Immature natural killer cell (primary cell): ENCODE measurements around the gene NADK. TPM values are rescaled to one million over a fixed set of nuclear protein-coding genes. Genes with fewer than 3 reads are reported as not detected.

Experiments
- DNase-seq, 3 donors: peaks; one replicate each; pipeline ENCODE4 v3.0.0; 2022; ENCODE audit warnings: mixed read lengths in 1 of 3
- H3K27ac Mint-ChIP-seq, 6 donors: one replicate each; pipeline ENCODE4 v1.8.0; 2020; ENCODE audit warnings: mixed read lengths in 6 of 6, mild to moderate bottlenecking in 5 of 6, inconsistent platforms in 4 of 6, moderate library complexity in 3 of 6
- H3K27me3 Mint-ChIP-seq, 3 donors: one replicate each; pipeline ENCODE4 v1.8.0; 2020 to 2021; ENCODE audit warnings: low read depth in 3 of 3, mild to moderate bottlenecking in 3 of 3, mixed read lengths in 3 of 3, moderate library complexity in 3 of 3, inconsistent platforms in 1 of 3
- H3K36me3 Mint-ChIP-seq, 3 donors: one replicate each; pipeline ENCODE4 v1.8.0; 2020; ENCODE audit warnings: mixed read lengths in 3 of 3, inconsistent platforms in 2 of 3, mild to moderate bottlenecking in 2 of 3
- H3K4me1 Mint-ChIP-seq, 2 donors: one replicate each; pipeline ENCODE4 v1.8.0; 2020; ENCODE audit warnings: inconsistent platforms in 2 of 2, mild to moderate bottlenecking in 2 of 2, mixed read lengths in 2 of 2, moderate library complexity in 1 of 2
- H3K4me3 Mint-ChIP-seq, 5 donors: one replicate each; pipeline ENCODE4 v1.8.0; 2020; ENCODE audit warnings: mild to moderate bottlenecking in 5 of 5, mixed read lengths in 5 of 5, inconsistent platforms in 3 of 5, moderate library complexity in 3 of 5
- H3K9me3 Mint-ChIP-seq, 6 donors: one replicate each; pipeline ENCODE4 v1.8.0; 2020; ENCODE audit warnings: mild to moderate bottlenecking in 6 of 6, mixed read lengths in 6 of 6, inconsistent platforms in 4 of 6, moderate library complexity in 3 of 6
- polyA plus RNA-seq, 3 donors: library from polyadenylated mRNA; unstranded; fragments of 300-500 nt; fragmentation: Illumina TruSeq; gene quantifications; one replicate each; pipeline ENCODE4 v1.2.3, GENCODE V29; 2021

NADK gene
- polyA plus RNA-seq, 3 donors from 2014 or later, result 30.9 to 53.3 (median 37.3) TPM

DNA sequence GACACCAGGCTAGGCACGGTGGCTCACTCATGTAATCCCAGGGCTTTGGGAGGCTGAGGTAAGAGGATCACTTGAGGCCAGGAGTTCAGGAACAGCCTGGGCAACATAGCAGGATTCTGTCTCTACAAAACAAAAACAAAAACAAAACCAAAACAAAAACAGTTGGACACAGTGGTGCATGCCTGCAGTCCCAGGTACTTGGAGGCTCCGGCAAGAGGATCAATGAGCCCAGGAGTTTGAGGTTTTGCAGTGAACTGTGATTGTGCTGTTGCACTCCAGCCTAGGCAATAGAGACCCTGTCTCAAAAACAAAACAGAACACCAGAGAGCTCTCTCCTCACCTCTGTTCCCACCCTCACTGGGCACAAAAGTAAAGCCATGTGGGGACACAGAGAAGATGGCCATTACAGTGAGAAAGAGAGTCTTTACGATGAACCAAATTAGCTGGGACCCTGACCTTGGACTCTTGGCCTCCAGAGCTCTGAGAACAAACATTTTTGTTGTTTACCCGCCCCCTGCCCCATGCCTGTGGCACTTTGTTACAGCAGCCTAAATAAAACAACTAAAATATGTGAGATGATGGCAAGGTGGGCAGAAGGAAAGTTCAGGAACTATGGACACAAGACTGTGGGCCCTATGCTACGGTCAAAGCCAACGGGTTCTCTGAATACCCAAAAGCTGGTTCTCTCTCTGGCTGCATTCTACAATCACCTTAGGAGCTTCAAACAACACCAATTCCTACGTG, 9.8 kb downstream of the NADK start:
- Mint-ChIP-seq H3K4me1 (peaks cover 12 to 16% of the 10 kb centered on the region in 2 donors), H3K9me3 (no peaks in the 10 kb centered on the region), H3K27me3 (no peaks in the 10 kb centered on the region), H3K4me3 (no peak overlapping the region), H3K27ac (peak overlapping the region in 3 of 6 donors; percentile 4 to 76 (median 51)), H3K36me3 (peaks cover 11 to 20% (median 17%) of the 10 kb centered on the region in 3 donors)
- DNase-seq, result no peak

DNA sequence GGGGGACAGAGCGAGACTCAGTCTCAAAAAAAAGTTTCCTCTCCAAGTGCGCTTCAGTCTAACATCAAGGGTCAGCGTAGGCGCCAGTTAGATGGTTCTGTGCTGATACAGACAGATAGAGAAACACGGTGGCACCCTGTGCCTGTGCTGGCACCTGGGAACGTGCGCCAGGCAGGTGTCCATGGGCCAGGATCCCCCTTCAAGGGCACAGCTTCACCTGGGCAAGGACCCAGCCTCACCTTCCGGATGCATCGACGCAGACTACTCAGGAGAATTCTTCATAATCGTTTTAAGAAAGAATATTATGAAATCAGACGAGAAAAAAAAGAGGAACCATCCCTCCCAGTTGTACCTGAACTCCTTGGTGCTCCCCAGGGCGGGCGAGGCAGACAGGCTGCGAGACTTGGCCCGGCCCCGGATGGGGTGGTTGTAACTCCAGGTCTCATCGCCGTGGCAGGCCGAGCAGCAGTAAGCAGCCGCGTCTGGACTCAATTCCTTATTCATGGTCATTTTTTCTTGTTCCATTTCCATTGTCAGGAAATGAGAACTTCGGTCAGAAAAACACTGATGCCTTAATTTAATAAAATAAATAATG, 13.3 kb downstream of the NADK start:
- Mint-ChIP-seq H3K36me3 (peaks cover 7 to 13% (median 10%) of the 10 kb centered on the region in 3 donors), H3K4me1 (peaks cover 9 to 11% of the 10 kb centered on the region in 2 donors), H3K4me3 (no peak overlapping the region), H3K9me3 (no peaks in the 10 kb centered on the region), H3K27me3 (no peaks in the 10 kb centered on the region), H3K27ac (no peak overlapping the region)
- DNase-seq, result no peak

DNA sequence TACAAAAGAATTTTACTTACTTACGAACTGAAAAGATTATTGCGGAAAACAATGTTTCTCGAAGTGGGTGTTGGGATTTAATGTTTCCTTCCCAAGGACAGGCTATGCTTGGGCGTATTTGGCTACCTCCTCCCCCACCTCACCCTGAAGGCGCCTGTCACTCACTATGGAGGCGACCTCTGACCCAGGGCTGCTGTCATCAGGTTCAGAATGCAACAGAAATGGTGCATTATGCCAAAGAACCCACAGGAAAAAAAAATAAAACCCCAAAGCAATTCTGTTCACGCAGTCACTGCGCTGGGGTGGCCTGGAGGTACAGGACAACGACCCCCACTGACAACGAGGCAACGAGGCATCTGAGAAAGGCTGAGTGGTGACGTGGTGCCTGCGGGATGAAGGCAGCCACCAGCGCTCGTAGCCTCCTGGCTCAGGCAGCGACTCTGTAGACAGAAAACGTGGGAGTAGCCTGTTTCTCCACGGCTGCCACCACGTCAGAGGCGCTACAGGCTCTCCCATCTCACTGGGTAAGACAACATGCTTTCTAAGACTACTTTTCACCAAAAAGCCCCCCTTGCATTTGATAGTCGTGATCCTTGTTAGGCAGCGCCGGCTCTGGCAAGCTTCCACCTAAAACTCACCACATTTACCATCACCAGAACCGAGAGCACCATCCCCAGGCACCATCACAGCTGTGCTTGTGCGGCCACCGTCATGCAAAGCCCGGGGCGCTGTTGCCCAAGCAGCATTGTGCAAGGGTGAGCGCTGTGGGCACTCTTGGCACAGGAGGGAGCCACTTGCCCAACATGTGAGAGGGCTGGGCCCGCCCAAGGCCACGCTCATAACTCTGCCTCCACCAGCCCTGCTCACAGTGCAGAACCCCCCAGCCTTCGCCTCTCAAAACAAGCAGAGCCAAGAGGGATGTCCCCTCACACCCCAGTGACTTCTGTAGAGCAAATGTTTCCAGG, 14.3 kb downstream of the NADK start:
- peaks cover 6 to 12% (median 8%) of the 10 kb centered on the region in 3 donors for H3K36me3 Mint-ChIP-seq
- no peak for DNase-seq
- peaks cover 0 to 2% (median 0%) of the 10 kb centered on the region in 3 donors for H3K27me3 Mint-ChIP-seq
- H3K4me3 Mint-ChIP-seq, result no peak overlapping the region
- H3K27ac Mint-ChIP-seq, result peak overlapping the region in 1 of 6 donors; percentile 29
- H3K9me3 Mint-ChIP-seq, result no peaks in the 10 kb centered on the region
- H3K4me1 Mint-ChIP-seq, result peaks cover 15 to 19% of the 10 kb centered on the region in 2 donors

DNA sequence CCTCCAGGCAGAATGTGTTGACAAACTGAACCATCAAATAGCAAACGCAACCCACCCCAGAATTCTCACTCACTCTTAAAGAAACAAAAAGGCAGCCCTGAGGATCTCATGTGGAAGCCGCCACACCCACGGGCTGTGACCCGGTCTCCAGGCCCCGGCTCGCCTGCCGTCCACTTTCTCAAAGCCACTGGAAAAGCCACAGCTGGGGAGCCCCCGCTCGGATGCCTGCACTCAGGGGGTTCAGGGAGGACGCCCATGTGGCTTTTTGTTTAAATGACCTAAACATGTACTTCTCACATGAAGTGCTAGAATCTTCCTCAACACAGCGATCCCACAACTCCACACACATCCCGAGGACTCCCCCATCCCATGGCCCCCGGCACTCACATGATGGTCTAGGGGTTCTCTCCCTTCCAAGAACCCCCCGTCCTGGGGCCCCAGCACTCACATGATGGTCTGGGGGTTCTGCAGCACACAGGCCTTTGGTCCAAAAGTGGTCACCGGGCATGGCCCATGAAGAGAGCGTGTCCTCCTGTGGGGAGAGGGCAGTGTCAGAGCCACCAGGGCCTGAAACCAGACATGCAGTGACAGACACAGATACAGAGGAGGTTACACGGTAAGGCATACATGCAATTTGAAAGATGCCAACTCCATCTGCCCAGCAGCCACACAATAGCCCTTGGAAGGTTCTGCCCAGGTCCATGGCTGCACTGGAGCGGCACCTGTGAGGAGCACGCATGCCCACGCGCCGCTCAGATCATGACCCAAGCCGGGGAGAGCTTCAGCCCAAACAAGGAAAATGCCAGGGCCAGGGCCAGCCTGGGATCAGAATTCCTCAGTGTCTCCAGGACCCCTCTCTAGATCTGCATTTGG, 16.5 kb downstream of the NADK start:
- Mint-ChIP-seq H3K4me1 (peaks cover 20 to 30% of the 10 kb centered on the region in 2 donors), H3K27me3 (peaks cover 0 to 6% (median 3%) of the 10 kb centered on the region in 3 donors), H3K36me3 (peaks cover 0 to 6% (median 4%) of the 10 kb centered on the region in 3 donors), H3K27ac (peak overlapping the region in 1 of 6 donors; percentile 34), H3K9me3 (no peaks in the 10 kb centered on the region), H3K4me3 (no peak overlapping the region)
- DNase-seq, result no peak

- DNase-seq, result no peak
- peaks cover 0 to 6% (median 4%) of the 10 kb centered on the region in 3 donors for H3K36me3 Mint-ChIP-seq
- peak overlapping the region in 1 of 5 donors; percentile 58 for H3K4me3 Mint-ChIP-seq
- H3K9me3 Mint-ChIP-seq, result no peaks in the 10 kb centered on the region
- H3K27ac Mint-ChIP-seq, result no peak overlapping the region
- H3K27me3 Mint-ChIP-seq, result peaks cover 0 to 6% (median 3%) of the 10 kb centered on the region in 3 donors
- H3K4me1 Mint-ChIP-seq, result peaks cover 20 to 30% of the 10 kb centered on the region in 2 donors
Observed at GRCh38 chr1:1760715-1761114, 17.6 kb downstream of the NADK start.

- Mint-ChIP-seq H3K4me1 (peaks cover 20 to 30% of the 10 kb centered on the region in 2 donors), H3K27ac (no peak overlapping the region), H3K27me3 (peaks cover 0 to 6% (median 3%) of the 10 kb centered on the region in 3 donors), H3K9me3 (no peaks in the 10 kb centered on the region), H3K4me3 (no peak overlapping the region), H3K36me3 (peaks cover 0 to 6% (median 4%) of the 10 kb centered on the region in 3 donors)
- no peak for DNase-seq
Observed at GRCh38 chr1:1760345-1760650, 18.0 kb downstream of the NADK start.

GRCh38 chr1:1759456-1760344, 18.6 kb downstream of the NADK start:
- peaks cover 20 to 30% of the 10 kb centered on the region in 2 donors for H3K4me1 Mint-ChIP-seq

GRCh38 chr1:1758692-1759455, 19.4 kb downstream of the NADK start:
- Mint-ChIP-seq H3K4me1 (peaks cover 20 to 27% of the 10 kb centered on the region in 2 donors), H3K4me3 (peak overlapping the region; percentile 21 to 65 (median 48)), H3K9me3 (no peaks in the 10 kb centered on the region), H3K27me3 (peaks cover 0 to 6% (median 3%) of the 10 kb centered on the region in 3 donors), H3K36me3 (peaks cover 0 to 6% (median 4%) of the 10 kb centered on the region in 3 donors), H3K27ac (peak overlapping the region; percentile 69 to 83 (median 76))
- peak; percentile 46 to 47 (median 47) for DNase-seq

More at GRCh38 chr1:1759456-1760344, 18.6 kb downstream of the NADK start:
- H3K27me3 Mint-ChIP-seq, result peaks cover 0 to 6% (median 3%) of the 10 kb centered on the region in 3 donors
- DNase-seq, result no peak
- peak overlapping the region; percentile 57 to 83 (median 75) for H3K27ac Mint-ChIP-seq
- peaks cover 0 to 6% (median 4%) of the 10 kb centered on the region in 3 donors for H3K36me3 Mint-ChIP-seq
- H3K4me3 Mint-ChIP-seq, result peak overlapping the region in 3 of 5 donors; percentile 21 to 65 (median 36)
- no peaks in the 10 kb centered on the region for H3K9me3 Mint-ChIP-seq

GRCh38 chr1:1758059-1758621, 20.1 kb downstream of the NADK start:
- peaks cover 0 to 6% (median 4%) of the 10 kb centered on the region in 3 donors for H3K36me3 Mint-ChIP-seq
- peak overlapping the region; percentile 47 to 83 (median 76) for H3K27ac Mint-ChIP-seq
- no peaks in the 10 kb centered on the region for H3K9me3 Mint-ChIP-seq
- H3K4me1 Mint-ChIP-seq, result peaks cover 20 to 27% of the 10 kb centered on the region in 2 donors
- H3K4me3 Mint-ChIP-seq, result peak overlapping the region in 3 of 5 donors; percentile 29 to 50 (median 40)
- DNase-seq, result peak; percentile 30 to 38 (median 34)
- H3K27me3 Mint-ChIP-seq, result peaks cover 0 to 6% (median 3%) of the 10 kb centered on the region in 3 donors

DNA sequence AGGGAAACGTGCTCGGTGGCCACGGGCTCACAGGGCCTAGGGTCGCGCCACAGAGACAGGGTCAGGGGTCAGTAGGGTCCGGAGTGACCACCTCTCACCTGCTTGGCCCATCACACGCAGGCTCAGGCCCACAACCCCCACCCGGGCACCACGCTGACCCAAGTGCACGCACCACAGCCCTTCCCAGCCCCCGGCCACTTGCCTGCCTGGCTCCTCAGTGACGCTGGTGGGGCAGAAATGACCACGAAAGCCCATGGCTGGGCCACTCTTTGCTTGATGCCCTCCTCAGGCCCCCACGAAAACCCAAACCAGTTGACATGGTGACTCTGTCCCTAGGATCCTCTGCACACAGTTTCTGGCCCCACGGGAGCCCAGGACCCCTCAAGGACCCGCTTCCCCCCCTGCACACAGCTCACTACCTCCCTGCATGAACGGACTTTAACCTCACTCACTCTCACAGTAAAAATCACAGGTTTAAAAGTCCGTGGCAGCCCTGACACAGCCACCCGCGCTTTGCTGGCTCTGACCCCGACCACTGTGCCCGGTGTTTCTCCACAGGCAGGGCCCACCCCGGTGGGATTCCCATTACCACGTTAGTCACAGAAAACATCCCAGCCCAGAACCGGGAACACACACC, 20.7 kb downstream of the NADK start:
- Mint-ChIP-seq H3K27me3 (peaks cover 0 to 6% (median 3%) of the 10 kb centered on the region in 3 donors), H3K36me3 (peaks cover 0 to 6% (median 4%) of the 10 kb centered on the region in 3 donors), H3K4me1 (peaks cover 20 to 27% of the 10 kb centered on the region in 2 donors), H3K9me3 (no peaks in the 10 kb centered on the region), H3K4me3 (no peak overlapping the region), H3K27ac (peak overlapping the region in 4 of 6 donors; percentile 45 to 83 (median 64))
- DNase-seq, result no peak
